Measurements from ENCODE around the gene CDHR3.

DNA sequence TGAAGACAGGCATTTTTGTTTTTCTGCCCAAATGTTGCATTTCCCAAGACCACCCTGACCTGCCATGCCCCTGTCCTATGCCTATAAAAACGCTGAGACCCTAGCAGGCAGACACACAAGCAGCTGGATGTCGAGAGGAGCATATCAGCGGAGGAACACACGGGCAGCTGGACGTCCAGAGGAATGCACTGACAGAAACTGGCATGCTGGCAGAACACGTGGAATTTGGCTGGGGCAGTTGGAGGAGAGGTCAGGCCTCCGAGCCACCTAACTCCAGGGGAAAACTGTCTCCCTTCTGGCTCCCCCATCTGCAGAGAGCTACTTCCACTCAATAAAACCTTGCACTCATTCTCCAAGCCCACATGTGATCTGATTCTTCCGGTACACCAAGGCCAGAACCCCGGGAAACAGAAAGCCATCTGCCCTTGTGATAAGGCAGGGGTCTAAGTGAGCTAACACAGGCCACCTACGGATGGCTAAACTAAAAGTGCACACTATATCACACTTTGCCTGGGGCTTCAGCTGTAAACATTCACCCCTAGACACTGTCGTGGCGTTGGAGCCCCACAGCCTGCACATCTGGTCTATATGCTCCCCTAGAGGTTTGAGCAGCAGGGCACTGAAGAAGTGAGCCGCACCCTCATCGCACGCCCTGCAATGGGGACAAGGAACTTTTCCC lies 10.0 kb upstream of the CDHR3 start:
- TF ChIP-seq, protein P1, sequence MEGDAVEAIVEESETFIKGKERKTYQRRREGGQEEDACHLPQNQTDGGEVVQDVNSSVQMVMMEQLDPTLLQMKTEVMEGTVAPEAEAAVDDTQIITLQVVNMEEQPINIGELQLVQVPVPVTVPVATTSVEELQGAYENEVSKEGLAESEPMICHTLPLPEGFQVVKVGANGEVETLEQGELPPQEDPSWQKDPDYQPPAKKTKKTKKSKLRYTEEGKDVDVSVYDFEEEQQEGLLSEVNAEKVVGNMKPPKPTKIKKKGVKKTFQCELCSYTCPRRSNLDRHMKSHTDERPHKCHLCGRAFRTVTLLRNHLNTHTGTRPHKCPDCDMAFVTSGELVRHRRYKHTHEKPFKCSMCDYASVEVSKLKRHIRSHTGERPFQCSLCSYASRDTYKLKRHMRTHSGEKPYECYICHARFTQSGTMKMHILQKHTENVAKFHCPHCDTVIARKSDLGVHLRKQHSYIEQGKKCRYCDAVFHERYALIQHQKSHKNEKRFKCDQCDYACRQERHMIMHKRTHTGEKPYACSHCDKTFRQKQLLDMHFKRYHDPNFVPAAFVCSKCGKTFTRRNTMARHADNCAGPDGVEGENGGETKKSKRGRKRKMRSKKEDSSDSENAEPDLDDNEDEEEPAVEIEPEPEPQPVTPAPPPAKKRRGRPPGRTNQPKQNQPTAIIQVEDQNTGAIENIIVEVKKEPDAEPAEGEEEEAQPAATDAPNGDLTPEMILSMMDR (IDR thresholded peaks at IDR 0.05; ENCODE audit: extremely low read depth in 1 of 2, insufficient read depth in 1 of 2, low read depth in 1 of 2, low read length in 2 of 2), result no peak
- no peak for TF ChIP-seq POLR2A (IDR thresholded peaks at IDR 0.05; ENCODE audit: low read depth, low read length)
- no peak for TF ChIP-seq JUN (IDR thresholded peaks at IDR 0.05; ENCODE audit: borderline replicate concordance, insufficient read depth, insufficient read length, low read depth)
- no peak for TF ChIP-seq EZH2 (IDR thresholded peaks at IDR 0.05; ENCODE audit: borderline replicate concordance, low read depth, low read length, severe bottlenecking)
- TF ChIP-seq POLR2AphosphoS5 (IDR thresholded peaks at IDR 0.05; ENCODE audit: insufficient read depth, low read depth, low read length), result no peak
- TF ChIP-seq FOS (IDR thresholded peaks at IDR 0.05; ENCODE audit: borderline replicate concordance, insufficient read depth, low read length), result no peak
- TF ChIP-seq MYC (IDR thresholded peaks at IDR 0.05; ENCODE audit: low read depth, low read length), result no peak
- TF ChIP-seq, protein P2, sequence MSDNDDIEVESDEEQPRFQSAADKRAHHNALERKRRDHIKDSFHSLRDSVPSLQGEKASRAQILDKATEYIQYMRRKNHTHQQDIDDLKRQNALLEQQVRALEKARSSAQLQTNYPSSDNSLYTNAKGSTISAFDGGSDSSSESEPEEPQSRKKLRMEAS (IDR thresholded peaks at IDR 0.05; ENCODE audit: insufficient read depth, insufficient read length), result no peak

All from endothelial cell of umbilical vein (primary cell).